Endothelial cell of umbilical vein (primary cell): ENCODE measurements around the gene PHACTR1. TPM values are rescaled to one million over a fixed set of nuclear protein-coding genes. Genes with fewer than 3 reads are reported as not detected.

Experiments used
- BruUV-seq: library from RNA; stranded (reverse); fragments of 400-500 nt; replicated peaks from 2 replicates; lab custom pipeline; 2021; lab: Mats Ljungman, UMichigan
- CTCF ChIA-PET: fragments of 300-600, 350-600 bp; sonication (Branson Sonifier 250); formaldehyde crosslinking; loops from one replicate; lab custom pipeline; 2021; ENCODE audit warnings: antibody characterized with exemption, inconsistent platforms; lab: Charles Lee
- POLR2A ChIA-PET: fragments of 300-600, 350-600 bp; sonication (Branson Sonifier 250); formaldehyde crosslinking; loops from one replicate; lab custom pipeline; 2021; ENCODE audit warnings: antibody characterized with exemption, inconsistent platforms; lab: Charles Lee
- DNase-seq: peaks from one replicate; pipeline ENCODE4 v3.0.0-alpha.2; 2011; ENCODE audit warnings: low read depth, low spot score
- FAIRE-seq: peaks from 2 replicates; lab custom pipeline; 2011; peaks lifted over from hg19 to GRCh38; lab: Jason Lieb, UNC
- H2AFZ ChIP-seq: 2 replicates; pipeline ENCODE4 v1.6.0; 2012; ENCODE audit warnings: low read depth, low read length, control low read depth, inconsistent platforms
- H3K27ac ChIP-seq: 2 replicates; pipeline ENCODE4 v1.5.1; 2011; ENCODE audit warnings: low read depth, mild to moderate bottlenecking, control low read depth, low read length, moderate library complexity; ENCODE audit not compliant: insufficient read depth
- H3K27me3 ChIP-seq, 2 experiments: 2 replicates each; pipeline versions ENCODE4 v1.6.0 to v1.6.1; 2011; ENCODE audit warnings: low read length in 2 of 2, mixed read lengths in 1 of 2; ENCODE audit not compliant: control insufficient read depth in 2 of 2, insufficient read depth in 2 of 2
- H3K36me3 ChIP-seq, 2 experiments: 2 replicates in 1 of 2; 3 replicates in 1 of 2; pipeline ENCODE4 v1.5.1; 2011; ENCODE audit warnings: low read length in 2 of 2, mild to moderate bottlenecking in 1 of 2, moderate library complexity in 1 of 2; ENCODE audit not compliant: control insufficient read depth in 2 of 2, insufficient read depth in 2 of 2; ENCODE audit errors: extremely low read depth in 1 of 2
- H3K4me1 ChIP-seq: 3 replicates; pipeline ENCODE4 v1.5.1; 2011; ENCODE audit warnings: mild to moderate bottlenecking, low read length; ENCODE audit not compliant: control insufficient read depth, insufficient read depth; ENCODE audit errors: extremely low read depth
- H3K4me2 ChIP-seq: 2 replicates; pipeline ENCODE4 v1.6.1; 2011; ENCODE audit warnings: low read length, control low read depth, mixed read lengths; ENCODE audit not compliant: insufficient read depth
- H3K4me3 ChIP-seq, 3 experiments: fragments of 200-600 bp in 1 of 3; sonication (generic), shearing (Covaris generic) in 1 of 3; replicated peaks in 1 of 3; 2 replicates each; pipeline ENCODE4 v1.5.1; 2011 to 2016; ENCODE audit warnings: control low read depth in 3 of 3, low read length in 3 of 3, mild to moderate bottlenecking in 2 of 3, inconsistent platforms in 1 of 3, low read depth in 1 of 3, moderate library complexity in 1 of 3; ENCODE audit not compliant: insufficient read depth in 1 of 3
- H3K79me2 ChIP-seq: 2 replicates; pipeline ENCODE4 v1.6.0; 2012; ENCODE audit warnings: low read length, inconsistent platforms; ENCODE audit not compliant: control insufficient read depth, insufficient read depth
- H3K9ac ChIP-seq: replicated peaks from 2 replicates; pipeline ENCODE3; 2011; ENCODE audit warnings: low read length, control low read depth; ENCODE audit not compliant: insufficient read depth; ENCODE audit errors: extremely low read depth
- H3K9me1 ChIP-seq: replicated peaks from 3 replicates; pipeline ENCODE4 v1.6.0; 2011; ENCODE audit warnings: mild to moderate bottlenecking, low read length; ENCODE audit not compliant: control insufficient read depth, insufficient read depth; ENCODE audit errors: extremely low read depth
- H3K9me3 ChIP-seq: replicated peaks from 2 replicates; pipeline ENCODE4 v1.5.1; 2012; ENCODE audit warnings: low read length, inconsistent platforms; ENCODE audit not compliant: control insufficient read depth, insufficient read depth
- H4K20me1 ChIP-seq: replicated peaks from 2 replicates; pipeline ENCODE3; 2011; ENCODE audit warnings: mild to moderate bottlenecking, low read length; ENCODE audit not compliant: control insufficient read depth, insufficient read depth; ENCODE audit errors: extremely low read depth
- EZH2 ChIP-seq: IDR thresholded peaks from 2 replicates; pipeline ENCODE4 v1.6.1; 2012; ENCODE audit warnings: borderline replicate concordance, low read depth, mild to moderate bottlenecking, moderate library complexity, low read length, inconsistent platforms; ENCODE audit not compliant: severe bottlenecking
- FOS ChIP-seq: IDR thresholded peaks from 2 replicates; pipeline ENCODE4 v1.6.1; 2011; ENCODE audit warnings: mild to moderate bottlenecking, low read length, moderate library complexity, borderline replicate concordance; ENCODE audit not compliant: insufficient read depth
- GATA2 ChIP-seq: IDR thresholded peaks from 2 replicates; pipeline ENCODE4 v1.7.0; 2011; ENCODE audit warnings: low read depth, mild to moderate bottlenecking, moderate library complexity, mixed read lengths, low read length; ENCODE audit not compliant: insufficient read length, insufficient read depth
- JUN ChIP-seq: IDR thresholded peaks from 2 replicates; pipeline ENCODE4 v1.6.1; 2011; ENCODE audit warnings: borderline replicate concordance, low read depth; ENCODE audit not compliant: insufficient read length, insufficient read depth
- MAX ChIP-seq: IDR thresholded peaks from 2 replicates; pipeline ENCODE4 v1.6.1; 2011; ENCODE audit not compliant: insufficient read depth, insufficient read length
- MYC ChIP-seq: IDR thresholded peaks from one replicate; pipeline ENCODE4 v1.6.1; 2011; ENCODE audit warnings: mild to moderate bottlenecking, low read depth, low read length
- POLR2A ChIP-seq: IDR thresholded peaks from 2 replicates; pipeline ENCODE4 v1.6.1; 2012; ENCODE audit warnings: low read depth, mild to moderate bottlenecking, control low read depth, low read length
- POLR2AphosphoS5 ChIP-seq: IDR thresholded peaks from 2 replicates; pipeline ENCODE4 v1.6.1; 2012; ENCODE audit warnings: low read depth, mild to moderate bottlenecking, control low read depth, low read length, moderate library complexity; ENCODE audit not compliant: insufficient read depth
- dilution Hi-C: fragments of 300-500 bp; cut with MboI; formaldehyde crosslinking; loops from one replicate; pipeline ENCODE4 v1.15.0; 2019; ENCODE audit warnings: low sequenced_read_pairs; ENCODE audit not compliant: extremely low pct_ligation_motif_present
- intact Hi-C: fragments of 100-400 bp; cut with micrococcal nuclease; formaldehyde crosslinking; loops from one replicate; pipeline ENCODE4 v1.10.0; 2022
- polyA plus RNA-seq, 4 experiments: library from polyadenylated mRNA; depleted of rRNA in 3 of 4; stranded (reverse) in 3 of 4; unstranded in 1 of 4; fragments of >200 nt; gene quantifications; 2 replicates each; pipeline versions ENCODE4 v1.2.1 to v1.2.3, GENCODE V29; 2011 to 2012; ENCODE audit warnings: missing spikeins in 1 of 4
- total RNA-seq: library from RNA; stranded (reverse); gene quantifications from 2 replicates; pipeline ENCODE4 v1.2.3, GENCODE V29; 2021
- TF ChIP-seq, protein P1 (sequence below), 2 donors: IDR thresholded peaks; 1 replicate in 1 of 2; 2 replicates in 1 of 2; pipeline ENCODE4 v1.5.1; 2011; ENCODE audit warnings: low read length in 2 of 2, mild to moderate bottlenecking in 2 of 2, moderate library complexity in 2 of 2, control low read depth in 1 of 2, inconsistent platforms in 1 of 2, low read depth in 1 of 2; ENCODE audit not compliant: insufficient read depth in 1 of 2; ENCODE audit errors: extremely low read depth in 1 of 2

Gene PHACTR1
- total and polyA plus RNA-seq, 2 donors (not counting 3 experiments of a cell fraction or from before 2014, with no cell fraction given) = 2.4 to 23.2 TPM

- Histone ChIP-seq H3K9ac (no peak overlapping the region), H3K27me3 (peaks cover 0 to 3% of the 10 kb centered on the region in 2 experiments), H4K20me1 (no peaks in the 10 kb centered on the region), H3K27ac (no peak overlapping the region), H3K36me3 (no peaks in the 10 kb centered on the region), H3K9me3 (no peaks in the 10 kb centered on the region), H3K4me1 (no peaks in the 10 kb centered on the region), H3K4me2 (no peak overlapping the region), H2AFZ (no peak overlapping the region), H3K79me2 (no peaks in the 10 kb centered on the region), H3K4me3 (no peak overlapping the region), H3K9me1 (no peaks in the 10 kb centered on the region)
- TF ChIP-seq POLR2A (no peak), FOS (no peak), POLR2AphosphoS5 (no peak), MAX (no peak), MYC (no peak), JUN (no peak), EZH2 (no peak), GATA2 (no peak)
- TF ChIP-seq, protein P1, sequence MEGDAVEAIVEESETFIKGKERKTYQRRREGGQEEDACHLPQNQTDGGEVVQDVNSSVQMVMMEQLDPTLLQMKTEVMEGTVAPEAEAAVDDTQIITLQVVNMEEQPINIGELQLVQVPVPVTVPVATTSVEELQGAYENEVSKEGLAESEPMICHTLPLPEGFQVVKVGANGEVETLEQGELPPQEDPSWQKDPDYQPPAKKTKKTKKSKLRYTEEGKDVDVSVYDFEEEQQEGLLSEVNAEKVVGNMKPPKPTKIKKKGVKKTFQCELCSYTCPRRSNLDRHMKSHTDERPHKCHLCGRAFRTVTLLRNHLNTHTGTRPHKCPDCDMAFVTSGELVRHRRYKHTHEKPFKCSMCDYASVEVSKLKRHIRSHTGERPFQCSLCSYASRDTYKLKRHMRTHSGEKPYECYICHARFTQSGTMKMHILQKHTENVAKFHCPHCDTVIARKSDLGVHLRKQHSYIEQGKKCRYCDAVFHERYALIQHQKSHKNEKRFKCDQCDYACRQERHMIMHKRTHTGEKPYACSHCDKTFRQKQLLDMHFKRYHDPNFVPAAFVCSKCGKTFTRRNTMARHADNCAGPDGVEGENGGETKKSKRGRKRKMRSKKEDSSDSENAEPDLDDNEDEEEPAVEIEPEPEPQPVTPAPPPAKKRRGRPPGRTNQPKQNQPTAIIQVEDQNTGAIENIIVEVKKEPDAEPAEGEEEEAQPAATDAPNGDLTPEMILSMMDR (IDR thresholded peaks at IDR 0.05; ENCODE audit: extremely low read depth in 1 of 2, insufficient read depth in 1 of 2, low read depth in 1 of 2, low read length in 2 of 2) = no peak
- FAIRE-seq (no peak), DNase-seq (no peak)
- ChIA-PET CTCF (no interaction called here), POLR2A (no interaction called here)
- dilution Hi-C loops (no loop called here), intact Hi-C loops (no loop called here)
- no TSS peak for BruUV-seq
Measured at GRCh38 chr6:12849809-12850198, 133.2 kb downstream of the PHACTR1 start.
